ENCODE results near the gene PTPRT. TPM values are rescaled to one million over a fixed set of nuclear protein-coding genes. Genes with fewer than 3 reads are reported as not detected.

PTPRT gene
- total RNA-seq, 1 donor: under 0.01 TPM

DNA sequence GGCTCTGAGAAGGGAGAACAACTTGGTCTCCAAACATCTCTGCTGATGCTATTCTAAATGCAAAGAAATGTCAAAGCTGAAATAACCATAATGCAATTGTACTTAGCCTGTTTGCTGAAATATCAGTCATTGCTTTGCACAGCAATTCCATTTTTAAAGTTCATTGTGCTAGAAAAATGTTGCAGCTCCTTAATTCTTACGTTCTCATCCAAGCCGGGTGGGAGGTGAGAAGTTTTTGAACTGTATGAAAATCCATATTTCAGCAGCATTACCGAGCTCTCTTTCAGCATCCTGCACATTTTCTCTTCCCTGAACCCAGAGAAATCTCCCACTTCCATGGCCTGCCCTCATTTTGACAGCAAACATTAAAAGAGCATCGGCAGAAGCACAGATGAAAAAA, 630.0 kb downstream of the PTPRT start:
- H3K9me3 ChIP-seq (ENCODE audit: low read depth, low read length): no peaks in the 10 kb centered on the region
- no peaks in the 10 kb centered on the region for H3K27me3 ChIP-seq (ENCODE audit: insufficient read depth, low read length)
- H3K4me3 ChIP-seq (ENCODE audit: low read length): no peak overlapping the region
- H3K4me1 ChIP-seq (ENCODE audit: insufficient read depth, low read length): no peaks in the 10 kb centered on the region

- H3K27me3 ChIP-seq (ENCODE audit: insufficient read depth, low read length): no peaks in the 10 kb centered on the region
- no peaks in the 10 kb centered on the region for H3K9me3 ChIP-seq (ENCODE audit: low read depth, low read length)
- H3K4me1 ChIP-seq (ENCODE audit: insufficient read depth, low read length): no peaks in the 10 kb centered on the region
- no peak overlapping the region for H3K4me3 ChIP-seq (ENCODE audit: low read length)
These were observed 633.1 kb downstream of the PTPRT start for GRCh38 chr20:42556575-42556974.

- no peaks in the 10 kb centered on the region for H3K4me1 ChIP-seq (ENCODE audit: insufficient read depth, low read length)
- H3K4me3 ChIP-seq (ENCODE audit: low read length): no peak overlapping the region
- no peaks in the 10 kb centered on the region for H3K9me3 ChIP-seq (ENCODE audit: low read depth, low read length)
- H3K27me3 ChIP-seq (ENCODE audit: insufficient read depth, low read length): no peaks in the 10 kb centered on the region
These were observed 636.3 kb downstream of the PTPRT start for GRCh38 chr20:42553374-42553773.

GRCh38 chr20:42549496-42549895, 640.2 kb downstream of the PTPRT start:
- Histone ChIP-seq H3K4me3 (ENCODE audit: low read length) (no peak overlapping the region), H3K27me3 (ENCODE audit: insufficient read depth, low read length) (no peaks in the 10 kb centered on the region), H3K4me1 (ENCODE audit: insufficient read depth, low read length) (no peaks in the 10 kb centered on the region), H3K9me3 (ENCODE audit: low read depth, low read length) (no peaks in the 10 kb centered on the region)

DNA sequence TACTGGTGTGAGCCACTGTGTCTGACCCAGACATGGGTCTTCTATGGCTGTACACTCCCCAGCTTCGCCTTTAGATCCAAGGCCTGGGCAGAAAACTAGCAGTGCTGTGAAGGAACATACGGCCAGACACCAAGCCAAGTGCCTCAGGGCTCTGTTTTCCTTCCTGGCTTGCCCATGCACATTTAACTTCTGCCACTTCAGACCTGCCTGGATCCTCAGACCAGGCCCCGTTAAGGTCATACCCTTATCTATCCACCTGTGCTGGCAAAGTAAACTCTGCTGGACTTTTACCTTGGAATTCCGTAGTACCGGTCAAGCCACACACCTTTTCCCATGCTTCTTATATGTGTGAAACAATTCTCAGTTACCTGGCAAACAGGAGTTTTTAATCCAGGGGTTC, 644.8 kb downstream of the PTPRT start:
- Histone ChIP-seq H3K4me1 (ENCODE audit: insufficient read depth, low read length) (no peaks in the 10 kb centered on the region), H3K9me3 (ENCODE audit: low read depth, low read length) (no peaks in the 10 kb centered on the region), H3K27me3 (ENCODE audit: insufficient read depth, low read length) (no peaks in the 10 kb centered on the region), H3K4me3 (ENCODE audit: low read length) (no peak overlapping the region)

DNA sequence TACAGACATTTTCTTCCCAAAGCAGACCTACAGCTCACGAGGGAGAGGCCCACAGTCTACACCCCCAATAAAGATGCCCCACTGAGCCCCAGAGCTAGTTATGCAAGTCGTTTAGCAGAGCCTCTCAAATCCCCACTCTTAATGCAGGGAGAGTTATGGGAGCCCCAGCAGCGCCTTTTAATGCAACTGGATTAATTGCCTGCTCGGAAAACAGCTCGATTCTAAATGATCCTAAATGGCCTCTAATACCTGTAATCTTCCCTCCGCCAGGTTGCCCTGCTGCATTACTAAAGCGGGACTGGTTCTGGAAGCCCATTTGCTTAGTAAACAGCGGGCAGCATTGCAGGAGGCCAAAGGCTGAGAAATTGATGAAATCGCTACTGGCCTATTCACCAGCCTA, 656.9 kb downstream of the PTPRT start:
- Histone ChIP-seq H3K4me1 (ENCODE audit: insufficient read depth, low read length) (no peaks in the 10 kb centered on the region), H3K9me3 (ENCODE audit: low read depth, low read length) (no peaks in the 10 kb centered on the region), H3K27me3 (ENCODE audit: insufficient read depth, low read length) (no peaks in the 10 kb centered on the region), H3K4me3 (ENCODE audit: low read length) (no peak overlapping the region)

DNA sequence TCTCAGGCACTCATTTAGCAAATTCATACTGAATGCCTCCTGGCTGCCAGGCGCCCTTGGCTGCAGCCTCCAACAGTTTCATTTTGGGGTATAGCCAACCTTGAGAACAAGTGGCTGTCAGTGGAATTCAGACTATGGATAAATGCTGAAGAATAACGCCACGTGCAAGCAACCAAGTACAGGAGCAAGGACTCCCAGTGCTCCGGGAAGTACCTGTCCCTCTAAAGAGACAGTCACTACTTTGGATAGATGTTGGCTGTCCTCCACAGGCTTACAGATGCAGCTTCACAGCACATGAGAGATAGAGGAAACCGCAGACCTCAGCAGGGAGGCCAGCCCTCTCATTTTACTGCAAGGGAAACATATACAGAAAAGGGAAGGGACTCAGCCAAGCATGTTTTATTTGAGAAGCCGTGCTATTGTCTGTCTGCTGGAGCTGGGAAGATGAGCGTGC, 658.2 kb downstream of the PTPRT start:
- H3K27me3 ChIP-seq (ENCODE audit: insufficient read depth, low read length): no peaks in the 10 kb centered on the region
- no peak overlapping the region for H3K4me3 ChIP-seq (ENCODE audit: low read length)
- no peaks in the 10 kb centered on the region for H3K4me1 ChIP-seq (ENCODE audit: insufficient read depth, low read length)
- no peaks in the 10 kb centered on the region for H3K9me3 ChIP-seq (ENCODE audit: low read depth, low read length)

GRCh38 chr20:42530855-42531448, 658.8 kb downstream of the PTPRT start:
- Histone ChIP-seq H3K4me3 (ENCODE audit: low read length) (no peak overlapping the region), H3K4me1 (ENCODE audit: insufficient read depth, low read length) (no peaks in the 10 kb centered on the region), H3K27me3 (ENCODE audit: insufficient read depth, low read length) (no peaks in the 10 kb centered on the region), H3K9me3 (ENCODE audit: low read depth, low read length) (no peaks in the 10 kb centered on the region)

- no peak overlapping the region for H3K4me3 ChIP-seq (ENCODE audit: low read length)
- H3K27me3 ChIP-seq (ENCODE audit: insufficient read depth, low read length): no peaks in the 10 kb centered on the region
- no peaks in the 10 kb centered on the region for H3K9me3 ChIP-seq (ENCODE audit: low read depth, low read length)
These were observed 659.5 kb downstream of the PTPRT start for GRCh38 chr20:42530191-42530590.

DNA sequence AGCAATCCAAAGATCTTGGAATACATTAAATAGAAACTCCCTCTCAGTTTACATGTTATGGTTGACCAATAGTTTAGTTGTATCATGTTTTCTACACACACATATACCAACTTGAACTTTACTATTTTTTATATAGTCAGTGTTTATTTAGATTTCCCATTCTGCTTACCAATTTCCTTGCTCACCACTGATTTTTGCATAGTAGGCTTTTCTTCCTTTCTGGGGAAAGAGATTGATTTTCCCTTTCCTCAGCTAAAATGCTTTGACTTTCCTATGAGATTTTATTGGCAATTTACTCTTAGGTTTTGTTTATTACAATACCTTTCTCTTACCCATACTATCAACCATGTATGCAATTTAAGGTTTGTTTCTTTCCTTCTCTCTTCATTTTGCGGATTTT, 665.6 kb downstream of the PTPRT start:
- no peaks in the 10 kb centered on the region for H3K4me1 ChIP-seq (ENCODE audit: insufficient read depth, low read length)
- H3K27me3 ChIP-seq (ENCODE audit: insufficient read depth, low read length): no peaks in the 10 kb centered on the region
- no peak overlapping the region for H3K4me3 ChIP-seq (ENCODE audit: low read length)
- H3K9me3 ChIP-seq (ENCODE audit: low read depth, low read length): no peaks in the 10 kb centered on the region

More at GRCh38 chr20:42530191-42530590, 659.5 kb downstream of the PTPRT start:
- no peaks in the 10 kb centered on the region for H3K4me1 ChIP-seq (ENCODE audit: insufficient read depth, low read length)

DNA sequence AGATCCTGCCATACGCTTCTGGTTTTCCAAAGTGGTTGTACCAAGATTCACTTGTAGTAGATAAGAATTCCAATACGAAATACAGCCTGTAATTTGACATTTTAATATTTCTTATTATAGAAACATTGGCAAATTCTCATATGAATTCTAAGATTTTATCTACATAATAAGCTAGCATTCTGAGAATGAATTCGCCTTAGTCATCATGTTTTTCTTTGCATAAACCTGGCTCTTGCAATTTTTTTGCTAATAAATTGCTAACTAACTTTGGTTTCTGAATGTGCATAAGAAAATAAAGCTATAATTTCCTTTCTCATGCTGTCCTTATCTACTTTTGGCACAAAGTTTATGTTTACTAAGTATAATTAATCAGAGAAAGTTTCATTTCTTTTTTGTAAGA, 673.0 kb downstream of the PTPRT start:
- H3K27me3 ChIP-seq (ENCODE audit: insufficient read depth, low read length): no peaks in the 10 kb centered on the region
- no peaks in the 10 kb centered on the region for H3K4me1 ChIP-seq (ENCODE audit: insufficient read depth, low read length)
- no peak overlapping the region for H3K4me3 ChIP-seq (ENCODE audit: low read length)
- H3K9me3 ChIP-seq (ENCODE audit: low read depth, low read length): no peaks in the 10 kb centered on the region

DNA sequence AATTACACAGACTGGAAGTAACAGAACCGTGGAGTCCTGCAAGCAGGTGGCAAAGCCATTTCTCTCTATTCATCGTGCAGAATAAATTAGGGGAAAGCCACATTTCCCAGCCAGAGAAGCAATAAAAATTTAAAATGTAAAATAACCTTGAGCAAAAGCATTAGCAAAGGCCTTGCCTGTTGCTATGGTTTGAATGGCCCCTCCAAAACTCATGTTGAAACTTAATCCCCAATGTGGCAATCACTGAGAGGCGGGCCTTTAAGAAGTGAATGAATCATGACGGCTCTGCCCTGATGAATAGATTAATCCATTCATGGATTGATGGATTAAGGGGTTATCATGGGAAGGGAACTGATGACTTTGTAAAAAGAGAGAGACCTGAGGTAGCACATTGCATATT, 679.0 kb downstream of the PTPRT start:
- Histone ChIP-seq H3K4me3 (ENCODE audit: low read length) (no peak overlapping the region), H3K4me1 (ENCODE audit: insufficient read depth, low read length) (no peaks in the 10 kb centered on the region), H3K9me3 (ENCODE audit: low read depth, low read length) (no peaks in the 10 kb centered on the region), H3K27me3 (ENCODE audit: insufficient read depth, low read length) (no peaks in the 10 kb centered on the region)

GRCh38 chr20:42507874-42508273, 681.8 kb downstream of the PTPRT start:
- no peaks in the 10 kb centered on the region for H3K27me3 ChIP-seq (ENCODE audit: insufficient read depth, low read length)
- H3K4me1 ChIP-seq (ENCODE audit: insufficient read depth, low read length): no peaks in the 10 kb centered on the region
- no peak overlapping the region for H3K4me3 ChIP-seq (ENCODE audit: low read length)
- H3K9me3 ChIP-seq (ENCODE audit: low read depth, low read length): peaks cover 4% of the 10 kb centered on the region

GRCh38 chr20:42506397-42506796, 683.3 kb downstream of the PTPRT start:
- Histone ChIP-seq H3K4me3 (ENCODE audit: low read length) (no peak overlapping the region), H3K9me3 (ENCODE audit: low read depth, low read length) (peaks cover 4% of the 10 kb centered on the region), H3K27me3 (ENCODE audit: insufficient read depth, low read length) (no peaks in the 10 kb centered on the region), H3K4me1 (ENCODE audit: insufficient read depth, low read length) (no peaks in the 10 kb centered on the region)

DNA sequence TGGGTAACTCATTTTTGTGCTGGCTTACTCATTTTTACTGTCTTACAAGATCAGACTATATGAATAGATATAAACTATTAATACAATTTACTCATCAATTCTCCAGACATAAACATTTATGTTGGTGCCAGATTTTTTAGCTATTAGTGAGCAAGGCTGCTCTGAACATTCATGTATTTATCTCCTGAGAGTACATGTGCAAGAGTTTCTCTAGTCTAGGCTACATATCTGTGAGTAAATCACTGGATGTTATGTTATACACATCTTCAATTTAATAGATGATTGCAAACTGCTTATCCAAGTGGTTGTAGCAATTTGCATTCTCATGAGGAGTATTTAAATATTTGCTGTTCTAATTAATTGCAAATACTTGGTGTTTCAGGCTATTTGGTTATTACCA, 687.1 kb downstream of the PTPRT start:
- Histone ChIP-seq H3K4me1 (ENCODE audit: insufficient read depth, low read length) (no peaks in the 10 kb centered on the region), H3K9me3 (ENCODE audit: low read depth, low read length) (peaks cover 4% of the 10 kb centered on the region), H3K27me3 (ENCODE audit: insufficient read depth, low read length) (no peaks in the 10 kb centered on the region), H3K4me3 (ENCODE audit: low read length) (no peak overlapping the region)

DNA sequence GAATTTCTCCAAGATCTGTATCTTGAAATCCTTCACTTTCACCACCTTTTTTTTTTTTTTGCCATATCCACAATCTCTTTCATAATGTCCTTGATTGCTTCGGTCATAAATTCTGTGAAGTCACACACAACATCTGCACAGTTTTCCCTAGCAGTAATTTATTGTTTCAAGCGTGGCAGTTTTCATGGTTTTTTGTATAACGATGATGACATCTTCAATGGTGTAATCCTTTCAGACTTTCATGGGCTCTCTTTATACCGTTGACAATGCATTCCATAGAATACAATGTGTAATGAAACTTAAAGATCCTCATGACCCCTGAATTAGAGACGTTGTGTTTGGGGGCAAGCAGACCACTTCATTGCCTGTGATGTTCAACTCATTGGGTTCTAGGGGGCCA, 693.1 kb downstream of the PTPRT start:
- Histone ChIP-seq H3K27me3 (ENCODE audit: insufficient read depth, low read length) (no peaks in the 10 kb centered on the region), H3K9me3 (ENCODE audit: low read depth, low read length) (no peaks in the 10 kb centered on the region), H3K4me1 (ENCODE audit: insufficient read depth, low read length) (peaks cover 7% of the 10 kb centered on the region), H3K4me3 (ENCODE audit: low read length) (no peak overlapping the region)

Measured in mononuclear cell (primary cell).